SKM-1 treated with dmso at 0.1 percent for 144 hours (cell line): Measurements from ENCODE around the gene MED15.

Source experiments
- DNase-seq: peaks from one replicate; lab custom pipeline; 2025; ENCODE audit not compliant: unreplicated experiment; lab: John Stamatoyannopoulos, UW

MED15 gene

DNA sequence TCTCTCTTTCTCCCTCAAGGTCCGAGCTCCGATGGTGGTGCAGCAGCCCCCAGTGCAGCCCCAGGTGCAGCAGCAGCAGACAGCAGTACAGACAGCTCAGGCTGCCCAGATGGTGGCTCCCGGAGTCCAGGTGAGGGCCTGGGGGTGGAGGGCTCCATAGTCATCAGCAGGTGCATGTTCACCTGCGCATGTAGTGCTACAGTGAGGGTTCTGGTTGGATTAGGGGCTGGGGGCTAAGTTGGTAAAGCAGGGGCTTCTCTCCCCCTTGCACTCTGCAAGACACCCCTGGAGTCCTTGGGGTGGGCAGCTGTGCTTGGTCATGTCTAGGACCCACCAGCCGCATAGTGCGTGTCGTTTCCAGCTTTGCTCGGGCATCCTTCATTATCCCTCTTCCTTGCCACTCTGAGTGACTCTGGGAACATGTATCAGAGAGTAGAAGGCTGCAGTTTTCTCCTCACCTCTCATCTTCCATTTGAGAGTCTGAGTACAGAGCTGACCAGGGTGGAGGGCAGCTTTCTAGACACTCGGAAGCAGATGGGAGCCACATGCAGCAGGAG is 61.2 kb downstream of the MED15 start:
- DNase-seq: no peak

DNA sequence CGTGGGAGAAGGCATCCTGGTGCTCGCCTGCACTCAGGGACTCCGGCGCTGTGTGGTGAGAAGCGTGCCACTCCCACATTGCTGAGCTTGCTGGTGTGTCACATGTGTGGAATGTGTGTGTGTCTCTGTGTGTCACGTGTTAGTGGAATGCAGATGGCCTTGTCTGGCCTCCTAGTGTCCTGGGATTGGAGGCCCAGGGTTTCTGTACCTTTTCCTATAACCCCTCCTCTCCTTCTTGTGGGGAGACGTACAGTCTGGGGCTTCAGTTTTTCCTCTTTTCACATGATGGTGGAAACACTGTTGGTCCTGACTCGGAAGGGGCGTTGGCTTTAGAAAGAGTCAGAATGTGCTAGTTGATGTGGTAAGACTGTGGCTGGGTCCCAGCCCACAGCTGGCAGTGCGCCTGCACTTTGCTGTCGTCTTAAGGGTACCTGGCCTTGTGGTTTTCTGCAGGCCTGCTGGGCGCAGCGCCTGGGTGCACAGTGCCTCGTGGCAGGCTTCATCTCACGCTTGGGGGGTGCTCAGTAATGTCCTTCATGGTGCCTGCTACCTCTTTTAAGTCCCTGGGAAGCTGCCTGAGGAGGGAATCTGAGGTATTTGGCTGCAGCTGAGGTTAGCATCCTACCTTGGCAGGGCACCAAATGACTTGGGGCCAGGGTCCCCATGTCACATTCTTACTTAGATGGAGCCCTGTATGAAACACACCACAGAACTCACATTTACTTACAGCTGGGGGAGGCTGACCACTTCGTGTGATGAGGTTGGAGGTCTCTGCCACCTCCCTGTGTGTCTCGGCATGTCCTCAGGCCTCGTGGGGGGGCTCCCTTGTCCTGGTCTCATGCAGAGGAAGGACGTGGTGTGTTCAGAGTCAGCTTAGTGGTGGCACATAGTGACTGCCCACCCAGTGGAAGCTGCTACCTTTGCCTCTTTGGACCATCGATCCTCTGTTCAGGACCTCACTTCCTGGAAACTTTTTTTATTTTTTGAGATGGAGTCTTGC is 61.9 kb downstream of the MED15 start:
- no peak for DNase-seq

DNA sequence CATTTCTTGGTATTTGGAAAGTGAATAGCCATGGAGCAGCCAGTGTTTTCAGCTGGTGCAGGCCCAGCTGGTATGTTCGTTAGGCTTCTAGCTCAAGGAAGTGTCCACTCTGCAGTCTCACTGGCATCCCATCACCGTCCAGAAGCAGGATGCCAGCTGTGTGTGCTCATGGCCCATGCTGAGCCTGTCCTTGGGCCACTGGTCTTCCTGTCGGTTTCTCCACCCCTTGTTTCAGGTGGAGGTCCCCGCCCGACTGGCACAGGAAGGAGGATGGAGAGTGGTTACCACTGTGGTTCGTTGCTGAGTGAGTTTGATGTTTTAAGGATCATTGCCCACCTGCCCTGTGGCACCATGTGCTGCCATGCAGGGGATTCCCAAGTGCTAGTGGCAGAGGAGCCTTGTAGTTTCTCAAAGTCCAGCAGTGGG is 63.7 kb downstream of the MED15 start:
- DNase-seq: no peak

DNA sequence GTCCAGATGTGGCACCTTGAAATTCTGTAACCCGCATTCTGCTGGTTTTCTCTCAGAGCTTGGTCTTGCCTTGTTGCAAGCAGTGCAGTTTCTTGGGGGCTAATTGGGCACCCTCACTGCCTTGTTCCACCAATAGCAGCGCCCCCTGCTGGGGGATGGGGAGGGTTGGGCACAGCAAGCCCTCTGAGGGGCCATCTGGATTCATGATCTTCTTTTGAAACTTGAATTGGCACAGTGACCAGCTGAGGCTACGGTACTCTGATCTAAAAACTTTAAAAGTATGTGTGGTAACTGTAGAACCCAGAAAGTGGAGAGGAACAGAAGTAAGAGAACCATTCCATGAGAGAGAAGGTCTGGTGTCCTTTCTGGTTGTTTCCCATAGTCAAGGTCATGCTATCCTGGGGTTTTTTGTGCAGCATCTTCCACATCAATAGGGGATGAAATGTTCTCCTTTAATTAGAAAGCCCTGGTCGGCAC is 64.2 kb downstream of the MED15 start:
- DNase-seq: no peak

DNA sequence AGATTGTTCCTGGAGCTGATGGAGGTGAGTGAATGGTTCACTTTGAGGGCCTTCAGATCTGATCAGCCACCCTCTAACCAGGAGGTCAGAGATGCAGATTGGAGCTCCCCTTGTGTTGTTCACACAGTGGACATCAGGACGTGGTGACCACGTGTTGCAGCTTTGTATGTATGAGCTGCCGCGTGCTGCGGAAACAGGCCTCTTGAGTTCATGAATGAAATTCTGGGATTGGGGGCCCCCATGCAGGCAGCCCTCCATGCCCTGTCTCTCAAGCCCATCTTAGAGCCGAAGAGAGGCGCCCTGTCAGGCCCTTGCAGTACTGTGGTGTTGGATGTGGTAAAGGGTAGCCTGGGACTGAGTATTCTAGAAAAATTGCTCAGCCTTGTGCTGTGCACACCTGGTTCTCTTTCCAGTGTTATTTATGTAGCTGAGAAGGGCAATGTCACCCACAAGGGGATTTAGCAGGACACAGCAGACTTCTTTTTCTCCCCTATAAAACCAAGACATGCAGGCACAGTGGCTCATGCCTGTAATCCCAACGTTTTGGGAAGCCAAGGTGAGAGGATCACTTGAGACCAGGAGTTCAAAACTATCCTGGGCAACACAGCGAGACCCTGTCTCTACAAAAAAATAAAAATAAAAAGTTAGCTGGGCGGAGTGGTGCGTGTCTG is 64.9 kb downstream of the MED15 start:
- DNase-seq: no peak

DNA sequence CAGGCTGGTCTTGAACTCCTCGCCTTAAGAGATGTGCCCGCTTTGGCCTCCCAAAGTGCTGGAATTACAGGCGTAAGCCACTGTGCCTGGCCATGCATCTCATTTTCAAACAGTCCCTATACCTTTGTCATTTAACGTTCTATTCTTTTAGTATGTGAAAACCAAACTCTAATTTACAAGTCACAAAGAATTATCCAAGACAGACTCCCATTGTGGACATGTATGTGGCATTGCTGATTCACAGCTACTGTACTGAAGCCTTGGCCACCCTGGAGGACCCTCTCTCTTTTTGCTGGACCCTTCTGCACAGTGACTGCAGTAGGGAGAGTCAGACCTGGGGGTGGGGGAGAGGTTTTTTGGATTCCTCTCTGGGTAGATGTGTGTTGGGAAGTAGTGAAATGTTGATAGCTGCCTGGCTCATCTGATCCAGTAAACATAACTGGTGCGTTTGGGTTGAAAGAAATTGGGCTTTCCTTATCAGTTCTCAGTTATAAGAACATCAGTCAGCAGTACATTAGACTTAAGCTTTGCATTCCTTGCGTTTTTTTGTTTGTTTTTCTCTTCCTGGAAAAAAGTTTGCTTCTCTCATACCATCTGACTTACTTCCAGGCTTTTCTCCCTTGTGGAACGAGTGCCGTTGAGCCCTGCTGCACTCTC is 65.9 kb downstream of the MED15 start:
- no peak for DNase-seq

DNA sequence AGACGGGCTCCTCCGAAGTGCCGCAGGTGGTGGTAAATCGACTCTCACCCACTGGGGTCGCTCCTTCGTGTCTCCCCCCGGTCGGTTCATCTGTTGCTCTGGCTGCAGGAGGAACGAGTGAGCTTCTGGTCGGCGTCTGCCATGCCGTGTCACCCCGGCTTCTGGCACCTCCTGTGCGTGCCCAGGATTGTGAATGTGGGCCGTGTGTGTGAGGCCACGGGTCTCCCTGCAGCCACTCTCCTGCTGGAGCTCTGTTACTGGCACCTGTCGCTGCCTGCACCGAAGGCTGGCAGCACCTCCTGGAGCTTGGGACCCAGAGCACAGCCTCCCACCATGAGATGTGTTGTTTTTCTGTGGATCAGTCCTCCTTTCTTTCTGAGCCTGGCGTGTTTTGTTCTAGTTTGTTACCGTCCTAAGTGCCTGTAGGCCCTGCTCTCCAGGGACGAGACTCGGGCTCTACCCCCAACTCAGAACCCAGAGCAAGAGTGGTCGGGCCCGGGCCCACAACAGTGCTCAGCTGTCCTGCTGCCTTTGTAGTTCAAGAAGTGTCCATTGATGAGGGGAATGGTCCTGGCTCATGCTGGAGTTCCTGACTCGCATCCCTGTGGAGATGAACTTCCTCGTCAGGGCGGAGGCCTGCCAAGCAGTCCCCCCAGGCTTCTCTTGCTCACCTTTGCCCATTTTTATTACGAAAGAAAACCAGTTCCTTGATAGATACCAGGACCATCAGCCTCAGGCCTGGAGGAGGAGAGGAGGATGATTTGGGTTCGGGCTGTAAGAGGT is 66.6 kb downstream of the MED15 start:
- no peak for DNase-seq

DNA sequence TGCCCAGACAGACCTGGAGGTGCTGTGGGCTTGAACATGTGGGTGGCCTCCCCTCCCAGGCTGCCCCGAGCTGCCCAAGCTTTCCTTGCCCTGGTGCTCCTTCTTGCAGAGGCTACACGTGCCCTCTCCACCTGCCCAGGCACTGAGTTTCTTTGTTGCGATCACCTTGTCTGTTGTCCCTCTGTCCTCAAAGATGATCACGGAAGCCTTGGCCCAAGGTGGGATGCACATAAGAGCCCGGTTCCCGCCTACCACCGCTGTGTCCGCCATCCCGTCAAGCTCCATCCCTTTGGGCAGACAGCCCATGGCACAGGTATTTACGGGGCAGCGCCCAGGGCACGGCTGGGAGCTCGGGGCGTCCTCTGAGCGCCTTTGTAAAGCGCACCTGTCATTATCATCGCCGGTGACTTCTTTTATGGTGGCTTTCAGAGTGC is 67.5 kb downstream of the MED15 start:
- no peak for DNase-seq

DNA sequence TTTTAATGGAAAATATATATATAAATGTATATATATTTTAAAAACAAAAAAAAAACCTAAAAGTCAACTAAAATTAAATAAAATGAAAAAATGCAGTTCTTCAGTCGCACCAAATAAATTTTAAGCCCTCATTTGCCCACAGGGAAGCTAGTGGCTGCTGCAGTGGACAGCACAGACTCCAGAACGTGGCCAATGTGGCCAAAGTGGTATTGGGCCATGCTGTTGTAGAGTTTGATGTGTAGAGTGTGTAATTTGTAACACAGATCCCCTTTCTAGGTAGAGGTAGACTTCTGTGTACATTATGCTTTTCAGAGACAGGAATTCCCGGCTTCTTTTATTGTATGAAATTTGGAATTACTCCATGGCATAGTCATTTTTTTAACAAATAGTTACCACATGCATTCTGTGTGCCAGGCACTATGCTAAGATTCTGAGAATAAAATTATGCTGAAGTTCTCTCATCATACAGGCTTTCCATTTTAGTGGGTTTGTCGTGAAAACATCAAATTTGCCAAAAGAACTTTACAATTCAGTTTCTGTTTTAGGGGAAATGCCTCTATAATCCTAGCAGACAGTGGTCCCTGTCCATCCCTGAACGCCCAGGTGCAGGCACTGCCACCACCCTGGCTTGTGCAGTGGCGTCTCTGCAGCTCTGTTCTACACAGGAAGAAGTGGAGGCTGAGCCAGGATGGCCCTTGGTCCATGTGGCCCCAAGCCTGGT is 68.5 kb downstream of the MED15 start:
- no peak for DNase-seq

DNA sequence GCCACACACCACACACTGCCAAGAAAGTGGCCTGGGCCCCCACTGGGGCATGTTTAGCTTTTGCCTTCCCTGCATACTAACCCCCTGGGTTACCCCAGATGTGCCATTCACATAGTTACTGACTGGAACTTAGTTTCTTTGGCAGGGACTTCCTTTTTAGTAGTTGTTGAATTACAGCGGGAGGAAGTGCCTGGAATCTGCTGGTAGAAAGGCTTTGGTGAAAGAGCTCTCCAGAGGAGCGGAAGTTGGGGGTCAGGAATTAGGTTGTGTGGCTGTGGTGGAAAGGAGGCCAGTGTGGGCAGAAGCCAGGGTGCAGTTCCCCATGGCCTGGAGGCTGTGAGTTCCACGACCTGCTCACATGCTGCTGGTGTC is 69.0 kb downstream of the MED15 start:
- DNase-seq: no peak

DNA sequence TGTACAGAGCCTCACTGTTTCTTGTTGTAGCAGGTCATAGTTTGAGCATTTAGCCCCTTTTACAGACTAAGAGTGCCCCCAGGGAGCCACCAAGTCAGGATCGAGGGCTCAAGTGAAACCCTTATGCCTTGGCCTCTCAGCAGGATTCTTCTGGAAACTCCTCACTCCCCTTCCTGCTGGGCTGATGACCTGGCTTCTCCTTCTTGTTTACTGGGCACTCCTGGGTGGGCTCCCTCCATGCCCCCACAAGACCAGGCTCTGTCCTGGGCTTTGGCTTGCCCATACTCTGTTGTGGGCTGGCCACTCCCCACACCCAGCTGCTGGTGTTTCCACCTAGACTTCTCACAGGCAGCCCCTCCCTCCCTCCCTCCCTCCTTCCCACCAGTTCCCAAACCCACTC is 69.6 kb downstream of the MED15 start:
- DNase-seq: no peak

DNA sequence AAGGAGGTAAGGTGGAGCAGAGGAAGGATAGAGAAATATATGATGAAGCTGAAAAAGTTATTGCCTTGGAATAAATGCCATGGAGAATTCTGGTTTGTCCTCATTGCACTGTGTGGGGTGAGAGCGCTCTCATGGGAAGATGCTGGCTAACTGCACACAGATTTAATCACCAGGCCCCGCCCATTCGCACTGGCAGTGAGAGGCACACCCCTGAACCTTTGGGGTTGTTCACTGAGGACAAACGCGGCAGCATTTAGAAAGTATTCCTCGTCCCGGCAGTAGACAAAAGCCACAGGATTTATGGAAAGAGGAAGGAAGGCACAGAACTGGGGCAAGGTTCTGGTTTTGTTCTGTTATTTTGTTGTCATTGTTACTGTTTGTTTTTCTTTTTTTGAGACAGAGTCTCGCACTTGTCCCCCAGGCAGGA is 70.2 kb downstream of the MED15 start:
- DNase-seq: no peak

DNA sequence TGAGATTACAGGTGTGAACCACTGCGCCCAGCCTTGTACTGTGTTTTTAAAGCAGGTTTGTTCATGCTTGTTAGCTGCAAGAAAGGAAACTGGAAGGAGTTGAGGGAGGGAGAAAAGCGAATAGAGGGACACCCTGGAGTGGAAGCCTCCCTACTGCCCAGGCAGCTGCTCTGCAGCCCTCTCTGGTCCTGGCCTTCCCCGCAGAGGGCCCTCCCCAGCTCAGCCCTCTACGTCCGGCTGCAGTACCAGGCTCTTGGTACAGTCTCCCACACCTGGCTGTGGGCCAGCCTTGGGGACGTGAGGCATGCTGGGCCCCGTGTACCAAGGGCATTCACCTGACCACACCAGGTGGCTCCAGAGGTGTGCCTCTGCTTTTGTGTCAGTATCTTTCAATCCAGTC is 70.8 kb downstream of the MED15 start:
- no peak for DNase-seq

DNA sequence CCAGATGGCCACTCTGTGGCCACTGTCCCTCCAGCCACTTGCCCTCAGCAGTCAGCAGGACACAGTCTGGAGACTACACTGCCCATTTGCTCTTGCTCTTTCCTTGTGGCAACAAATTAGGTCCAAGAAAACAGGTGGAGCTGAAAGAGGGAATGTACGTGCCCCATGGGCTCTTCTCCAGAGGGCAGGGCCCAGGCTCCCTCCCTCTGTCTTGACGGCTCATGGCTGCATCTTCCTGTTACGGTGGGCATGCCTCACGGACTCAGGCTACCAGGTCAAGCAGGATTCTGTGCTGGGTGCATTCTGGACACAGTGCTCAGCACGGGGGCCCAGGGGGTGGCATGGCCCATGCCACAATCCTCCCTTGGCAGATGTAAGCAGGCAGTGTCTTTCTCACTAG is 71.3 kb downstream of the MED15 start:
- DNase-seq: no peak

DNA sequence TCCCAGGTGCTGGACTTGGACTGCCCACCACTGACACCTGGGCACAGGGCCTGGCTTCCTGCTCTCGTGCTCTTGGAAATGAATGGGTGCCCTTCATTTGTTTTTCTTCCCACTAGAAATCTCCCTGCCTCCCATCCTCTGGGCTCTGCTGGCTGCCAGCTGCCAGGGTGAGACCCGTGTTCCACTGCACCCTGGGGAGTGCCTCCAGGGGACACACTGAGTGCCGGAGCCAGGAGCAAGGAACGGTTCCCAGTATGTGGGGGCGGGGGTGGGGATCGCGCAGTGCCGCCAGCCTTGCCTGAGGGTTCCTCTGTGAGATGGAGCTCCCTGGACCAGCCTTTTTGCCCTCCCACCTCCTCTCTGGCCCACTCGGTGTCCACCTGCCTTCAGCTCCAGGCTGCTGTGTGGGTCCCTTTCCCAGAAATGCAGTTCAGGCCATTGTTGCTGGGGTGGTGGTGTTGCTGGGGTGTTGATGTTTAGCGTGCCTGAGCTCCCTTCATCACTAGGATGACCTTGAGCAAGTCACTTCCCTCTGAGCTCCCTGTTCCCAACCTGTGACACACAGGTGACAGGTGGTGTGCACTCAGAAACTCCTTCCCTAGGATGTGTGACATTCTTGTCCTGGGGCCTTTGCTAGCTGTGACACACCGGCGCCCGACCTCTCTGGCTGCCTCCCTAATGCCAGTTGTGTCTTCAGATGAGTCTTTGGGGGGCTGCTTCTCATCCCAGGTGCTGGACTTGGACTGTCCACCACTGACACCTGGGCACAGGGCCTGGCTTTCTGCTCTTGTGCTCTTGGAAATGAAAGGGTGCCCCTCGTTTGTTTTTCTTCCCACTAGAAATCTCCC is 72.1 kb downstream of the MED15 start:
- no peak for DNase-seq

DNA sequence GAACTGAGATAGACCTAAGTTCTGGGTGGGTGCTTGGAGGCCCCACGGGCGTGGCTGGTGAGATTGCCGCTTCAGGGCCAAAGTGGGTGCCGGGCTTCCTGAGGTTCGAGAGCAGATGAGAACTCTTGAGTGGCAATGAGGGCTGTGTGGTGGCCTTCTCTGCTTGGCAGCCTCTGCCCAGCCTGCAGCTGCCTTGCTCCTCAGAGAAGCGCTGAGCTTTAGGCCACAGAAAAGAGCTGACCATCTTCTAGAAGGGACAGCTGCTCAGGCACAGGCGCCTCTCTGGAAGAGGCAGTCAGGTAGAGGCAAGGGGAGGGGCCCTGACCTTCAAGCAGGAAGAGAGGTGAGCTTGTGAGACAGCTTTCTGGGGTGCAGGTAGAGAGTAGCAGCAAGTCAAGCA is 72.8 kb downstream of the MED15 start:
- DNase-seq: no peak

DNA sequence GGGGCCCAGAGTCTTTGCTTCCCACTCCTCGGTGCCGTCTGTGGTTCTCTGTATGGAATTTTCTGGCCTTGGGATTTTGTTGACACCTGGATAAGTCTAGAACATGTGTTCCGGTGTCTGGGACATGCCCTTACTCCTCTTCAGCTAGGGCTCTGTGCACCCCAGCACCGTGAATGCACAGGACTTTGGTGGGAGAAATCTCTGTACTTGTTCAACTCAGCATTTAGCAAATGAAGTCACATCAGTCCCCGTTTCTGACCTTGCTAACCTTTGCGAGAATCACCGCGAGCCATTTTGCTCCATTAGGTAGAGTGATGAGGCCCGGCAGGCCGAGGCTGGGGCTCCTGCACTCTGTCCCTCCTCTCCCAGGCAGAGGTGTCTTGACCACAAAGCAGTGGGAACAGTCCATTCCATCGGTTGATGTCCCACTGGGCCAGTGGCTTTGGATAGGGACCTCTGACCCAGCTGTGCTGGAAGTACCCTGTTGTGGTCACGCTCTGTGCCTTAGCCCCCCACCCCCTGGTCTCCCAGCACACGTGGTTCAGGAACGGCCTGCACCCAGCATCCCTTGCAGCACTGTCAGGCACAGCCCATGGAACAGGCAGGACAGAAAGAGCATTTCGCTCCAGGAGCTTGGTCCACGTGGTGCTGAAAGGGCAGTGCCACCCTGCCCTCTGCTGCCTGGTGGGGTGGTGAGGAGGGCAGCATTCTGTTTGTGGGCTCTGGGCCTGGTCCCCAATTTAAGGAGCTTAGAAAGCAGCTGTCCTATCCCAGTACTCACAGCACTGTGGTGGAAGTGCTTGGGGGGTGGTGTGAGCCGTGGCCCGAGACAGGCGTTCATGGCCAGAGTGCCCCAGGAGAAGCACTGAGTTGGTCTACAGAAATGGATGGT is 73.4 kb downstream of the MED15 start:
- no peak for DNase-seq
